K562 (cell line): Measurements from ENCODE around the gene ATP5F1D. TPM values are rescaled to one million over a fixed set of nuclear protein-coding genes. Genes with fewer than 3 reads are reported as not detected.

Source experiments
- BMI1 ChIP-seq: fragments of 150-350 bp; IDR thresholded peaks from 2 replicates; pipeline ENCODE4 v1.6.1; 2014; ENCODE audit warnings: low read length
- CTBP1 ChIP-seq: fragments of 450-650 bp; IDR thresholded peaks from 2 replicates; pipeline ENCODE4 v1.6.1; 2016; ENCODE audit warnings: borderline replicate concordance
- E2F3 ChIP-seq: fragments of 250-450 bp; sonication (Bioruptor Pico); IDR thresholded peaks from 2 replicates; pipeline ENCODE4 v1.4.0; 2020; ENCODE audit warnings: mild to moderate bottlenecking
- E2F6 ChIP-seq, 2 experiments: IDR thresholded peaks; 2 replicates each; pipeline ENCODE4 v1.6.1; 2011; ENCODE audit warnings: borderline replicate concordance in 1 of 2, control low read depth in 1 of 2, low read depth in 1 of 2, low read length in 1 of 2, mild to moderate bottlenecking in 1 of 2, mixed read lengths in 1 of 2, moderate library complexity in 1 of 2; ENCODE audit not compliant: insufficient read depth in 1 of 2, insufficient read length in 1 of 2, poor library complexity in 1 of 2, severe bottlenecking in 1 of 2; ENCODE audit errors: extremely low read depth in 1 of 2
- GATAD2A ChIP-seq: fragments of 450-650 bp; IDR thresholded peaks from 2 replicates; pipeline ENCODE4 v1.6.1; 2017
- HMG20A ChIP-seq: fragments of 450-650 bp; formaldehyde crosslinking; conservative IDR thresholded peaks from 2 replicates; pipeline ENCODE4 v1.4.0; 2020; ENCODE audit warnings: mild to moderate bottlenecking, mixed read lengths
- IRF9 ChIP-seq: fragments of 450-650 bp; IDR thresholded peaks from 2 replicates; pipeline ENCODE4 v1.6.1; 2016; ENCODE audit warnings: missing biosample characterization, missing genetic modification characterization
- JUND ChIP-seq, 2 experiments: IDR thresholded peaks; 2 replicates in 1 of 2; 3 replicates in 1 of 2; pipeline ENCODE4 v1.6.1; 2011; ENCODE audit warnings: borderline replicate concordance in 2 of 2, low read depth in 2 of 2, low read length in 2 of 2, improper control_type of control experiment in 1 of 2, missing biosample characterization in 1 of 2, missing genetic modification characterization in 1 of 2, missing genetic modification reagents in 1 of 2
- MAFF ChIP-seq: IDR thresholded peaks from 2 replicates; pipeline ENCODE4 v1.6.1; 2012; ENCODE audit warnings: low read length, improper control_type of control experiment
- NFATC3 ChIP-seq: fragments of 450-650 bp; IDR thresholded peaks from 2 replicates; pipeline ENCODE4 v1.6.1; 2017; ENCODE audit warnings: mild to moderate bottlenecking
- NR2C1 ChIP-seq, 2 experiments: fragments of 450-650 bp; IDR thresholded peaks; 2 replicates each; pipeline ENCODE4 v1.6.1; 2017; ENCODE audit warnings: mild to moderate bottlenecking in 2 of 2, antibody characterized with exemption in 1 of 2, inconsistent platforms in 1 of 2, missing compliant biosample characterization in 1 of 2, missing genetic modification characterization in 1 of 2
- POLR2B ChIP-seq: fragments of 450-650 bp; IDR thresholded peaks from 2 replicates; pipeline ENCODE4 v1.6.1; 2018; ENCODE audit warnings: low read depth; ENCODE audit not compliant: partially characterized antibody
- RBM17 ChIP-seq: fragments of 200-400 bp; formaldehyde crosslinking; IDR thresholded peaks from 2 replicates; pipeline ENCODE4 v1.6.1; 2017; ENCODE audit warnings: low read depth, mild to moderate bottlenecking, low read length, borderline replicate concordance
- SRSF9 ChIP-seq: fragments of 200-400 bp; formaldehyde crosslinking; IDR thresholded peaks from 2 replicates; pipeline ENCODE4 v1.6.1; 2017; ENCODE audit warnings: low read depth, low read length, borderline replicate concordance
- USF2 ChIP-seq: sonication (generic); formaldehyde crosslinking; IDR thresholded peaks from 2 replicates; pipeline ENCODE4 v1.5.0; 2020; ENCODE audit warnings: missing genetic modification reagents
- ZBTB2 ChIP-seq: fragments of 450-650 bp; IDR thresholded peaks from 2 replicates; pipeline ENCODE4 v1.6.1; 2016; ENCODE audit warnings: antibody characterized with exemption
- ZFP1 ChIP-seq: fragments of 450-650 bp; formaldehyde crosslinking; IDR thresholded peaks from 2 replicates; pipeline ENCODE4 v1.4.0; 2020; ENCODE audit warnings: mild to moderate bottlenecking, mixed read lengths
- ZNF239 ChIP-seq: fragments of 250-450 bp; sonication (Bioruptor Pico); IDR thresholded peaks from 2 replicates; pipeline ENCODE4 v1.4.0; 2020; ENCODE audit warnings: mild to moderate bottlenecking
- ZNF518B ChIP-seq: fragments of 250-450 bp; sonication (Bioruptor Pico); IDR thresholded peaks from 2 replicates; pipeline ENCODE4 v1.5.0; 2021; ENCODE audit warnings: mild to moderate bottlenecking, moderate library complexity
- polyA plus RNA-seq, 8 experiments: library from polyadenylated mRNA; depleted of rRNA in 4 of 8; stranded (reverse) in 5 of 8; unstranded in 3 of 8; fragments of >200 nt; fragmentation: Nextera tagmentation in 2 of 8; fragmentation: Illumina TruSeq in 1 of 8; extraction: Ambion mirVana in 2 of 8; extraction: Trizol in 1 of 8; gene quantifications; 2 replicates each; pipeline versions ENCODE4 v1.2.1 to v1.2.3, GENCODE V29; 2011 to 2014; ENCODE audit warnings: inconsistent platforms in 1 of 8, missing spikeins in 1 of 8
- total RNA-seq, 7 experiments: library from RNA; depleted of rRNA in 6 of 7; stranded (reverse); fragments of >200 nt in 6 of 7; fragmentation: Illumina TruSeq in 2 of 7; extraction: Trizol in 2 of 7; gene quantifications; 2 replicates each; pipeline versions ENCODE4 v1.2.1 to v1.2.3, GENCODE V29; 2011 to 2021; ENCODE audit warnings: low replicate concordance in 1 of 7

Gene ATP5F1D
- total and polyA plus RNA-seq, 9 of the 15 experiments (the other 6 are each of a cell fraction or from before 2014, with no cell fraction given) = 3.9 to 409 (median 36.8) TPM

- TF ChIP-seq E2F6 (IDR thresholded peaks at IDR 0.05; ENCODE audit: borderline replicate concordance in 1 of 2, extremely low read depth in 1 of 2, insufficient read depth in 1 of 2, insufficient read length in 1 of 2, low read depth in 1 of 2, low read length in 1 of 2, poor library complexity in 1 of 2, severe bottlenecking in 1 of 2) = peak; percentile 98 to 99
- no peak for TF ChIP-seq RBM17
- TF ChIP-seq MAFF = 0 out of 2 replicates have a peak, but pooled peaks have one; percentile 14
- TF ChIP-seq IRF9 (tag) = no peak
- TF ChIP-seq NFATC3 = no peak
- no peak for TF ChIP-seq ZNF239 (CRISPR knock-in tag)
- no peak for TF ChIP-seq HMG20A (CRISPR knock-in tag)
- TF ChIP-seq BMI1 = no peak
- no peak for TF ChIP-seq JUND (IDR thresholded peaks at IDR 0.05; ENCODE audit: borderline replicate concordance, low read depth, low read length)
- TF ChIP-seq JUND (tag; IDR thresholded peaks at IDR 0.05; ENCODE audit: borderline replicate concordance, low read depth, low read length) = no peak
- TF ChIP-seq POLR2B = peak; percentile 64
- TF ChIP-seq NR2C1 (IDR thresholded peaks at IDR 0.05) = 0 out of 2 replicates have a peak, but pooled peaks have one; percentile 38
- TF ChIP-seq NR2C1 (tag; IDR thresholded peaks at IDR 0.05) = peak; percentile 69
- TF ChIP-seq E2F3 = peak; percentile 92
- no peak for TF ChIP-seq SRSF9
- no peak for TF ChIP-seq ZFP1 (CRISPR knock-in tag)
- peak; percentile 14; the same call in 1 of the 2 replicates for TF ChIP-seq CTBP1
- peak; percentile 54; the same call in 1 of the 2 replicates for TF ChIP-seq USF2
- no peak for TF ChIP-seq ZNF518B (CRISPR knock-in tag)
- peak; percentile 69; the same call in 1 of the 2 replicates for TF ChIP-seq ZBTB2
- TF ChIP-seq GATAD2A = 0 out of 2 replicates have a peak, but pooled peaks have one; percentile 26
Observed at GRCh38 chr19:1269478-1270212, 28.1 kb downstream of the ATP5F1D start (continued).
